A549 treated with AZD2906 at 1 μM for 4 hours (cell line): ENCODE results near the gene PLG. TPM values are rescaled to one million over a fixed set of nuclear protein-coding genes. Genes with fewer than 3 reads are reported as not detected.

ENCODE experiments used
- total RNA-seq: library from RNA; stranded (reverse); fragments of 200-300 nt; extraction: Qiagen RNA extraction; gene quantifications from 5 replicates; pipeline ENCODE4 v1.2.3, GENCODE V29; 2022

Gene PLG
- not detected in 5 replicates for total RNA-seq

GRCh38 chr6:160701918-160702680 lies at the start of gene PLG:
PLG (plus strand) TSS chr6:160702244; CDS start chr6:160702305, 61 bp downstream.

GRCh38 chr6:160664198-160664597 lies 37.8 kb upstream of the PLG start, which contains the start of gene LPA:
LPA (minus strand) TSS chr6:160664275; CDS start chr6:160664214, 61 bp downstream.

Other genes with a start within 250 kb of the PLG start
- gene LPA, start 38.0 kb upstream of the PLG start, total RNA-seq: 0.06 to 0.15 TPM (median 0.07 TPM) in 5 replicates